ENCODE data around the gene NLK. TPM values are rescaled to one million over a fixed set of nuclear protein-coding genes. Genes with fewer than 3 reads are reported as not detected.

Gene NLK
- total RNA-seq, 2 experiments from 2014 or later: 12.8 to 14.4 TPM

DNA sequence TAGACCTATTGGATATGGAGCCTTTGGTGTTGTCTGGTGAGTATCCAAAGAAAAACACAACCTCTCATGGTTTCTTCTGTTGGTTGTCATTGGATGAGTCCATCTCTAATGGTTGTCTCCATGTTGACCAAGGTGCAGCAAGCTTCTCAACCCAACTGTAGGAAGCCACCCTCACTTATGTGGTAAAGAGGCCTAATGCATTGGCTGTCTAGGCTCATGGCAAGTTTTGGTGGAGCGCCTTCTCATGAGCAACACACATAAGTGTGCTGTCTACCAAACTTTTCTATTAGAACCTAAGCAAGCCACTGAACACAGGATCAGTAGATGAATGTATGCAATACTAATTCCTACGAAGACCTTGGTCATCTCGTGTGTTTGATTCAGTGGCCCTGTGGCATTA lies 819 bp downstream of the NLK start:
- H3K27me3 Mint-ChIP-seq: peaks cover 2% of the 10 kb centered on the region
- H3K27ac Mint-ChIP-seq: no peak overlapping the region
- no peak for DNase-seq
- H3K9me3 Mint-ChIP-seq: no peaks in the 10 kb centered on the region
- POLR2A ChIA-PET: interaction anchor here (0.6 to 1.3 kb wide), 2 partner anchors 32 to 587 kb away, joined by 3 to 6 read pairs; no protein-coding TSS in a partner anchor
- ATAC-seq (ENCODE audit: low read depth): no peak
- H3K36me3 Mint-ChIP-seq: peaks cover 11% of the 10 kb centered on the region
- peaks cover 63% of the 10 kb centered on the region for H3K4me1 Mint-ChIP-seq
- H3K4me3 Mint-ChIP-seq: peak overlapping the region; percentile 89

GRCh38 chr17:28043741-28044140 lies 1.3 kb downstream of the NLK start:
- peaks cover 63% of the 10 kb centered on the region for H3K4me1 Mint-ChIP-seq
- no peaks in the 10 kb centered on the region for H3K9me3 Mint-ChIP-seq
- ATAC-seq (ENCODE audit: low read depth): no peak
- H3K4me3 Mint-ChIP-seq: peak overlapping the region; percentile 89
- POLR2A ChIA-PET: no interaction called here
- no peak overlapping the region for H3K27ac Mint-ChIP-seq
- peaks cover 11% of the 10 kb centered on the region for H3K36me3 Mint-ChIP-seq
- peaks cover 2% of the 10 kb centered on the region for H3K27me3 Mint-ChIP-seq
- no peak for DNase-seq

GRCh38 chr17:28045304-28045703 lies 2.8 kb downstream of the NLK start:
- ATAC-seq (ENCODE audit: low read depth): no peak
- Mint-ChIP-seq H3K9me3 (no peaks in the 10 kb centered on the region), H3K27me3 (no peaks in the 10 kb centered on the region), H3K4me1 (peaks cover 61% of the 10 kb centered on the region), H3K36me3 (peaks cover 20% of the 10 kb centered on the region), H3K27ac (no peak overlapping the region), H3K4me3 (no peak overlapping the region)
- POLR2A ChIA-PET: no interaction called here
- DNase-seq: no peak

DNA sequence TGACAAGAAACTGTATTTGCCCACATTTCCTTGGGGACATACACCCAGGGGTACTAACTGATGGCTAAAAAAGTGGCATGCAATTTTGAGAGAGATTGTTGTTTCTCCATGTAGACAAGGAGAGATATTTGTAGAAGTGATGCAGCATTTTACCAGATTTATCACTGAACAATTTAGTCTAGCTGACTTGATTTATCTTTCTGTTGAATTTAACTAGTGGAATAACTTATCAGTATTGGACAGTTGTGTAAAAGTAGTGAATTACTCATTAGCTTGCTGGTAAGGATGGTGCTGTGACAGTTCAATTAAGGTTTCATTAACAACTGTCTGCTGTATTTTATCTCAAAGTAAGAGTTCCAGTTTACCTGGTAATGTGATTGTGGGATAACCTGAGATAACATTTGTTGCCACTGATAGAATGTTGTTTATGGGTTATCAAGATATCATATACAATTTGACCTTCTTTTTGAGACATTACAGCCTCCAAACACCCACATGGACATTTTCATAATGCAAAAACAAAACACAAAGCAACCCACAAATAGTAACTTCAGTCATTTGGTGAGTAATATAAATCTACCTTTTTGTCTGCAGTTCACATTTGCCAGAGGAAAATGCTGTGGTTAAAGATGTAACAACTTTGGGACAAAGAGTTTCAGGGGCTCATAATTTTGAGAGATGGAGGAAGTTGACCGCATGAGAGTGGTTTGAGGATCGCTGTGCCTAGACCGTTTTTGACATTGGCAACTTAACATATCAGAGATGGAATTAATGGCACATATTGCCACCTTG lies 3.8 kb downstream of the NLK start:
- Mint-ChIP-seq H3K4me1 (peaks cover 54% of the 10 kb centered on the region), H3K27ac (no peak overlapping the region), H3K27me3 (no peaks in the 10 kb centered on the region), H3K36me3 (peaks cover 22% of the 10 kb centered on the region), H3K4me3 (peak overlapping the region; percentile 7), H3K9me3 (no peaks in the 10 kb centered on the region)
- no peak for ATAC-seq (ENCODE audit: low read depth)
- POLR2A ChIA-PET: no interaction called here
- no peak for DNase-seq

DNA sequence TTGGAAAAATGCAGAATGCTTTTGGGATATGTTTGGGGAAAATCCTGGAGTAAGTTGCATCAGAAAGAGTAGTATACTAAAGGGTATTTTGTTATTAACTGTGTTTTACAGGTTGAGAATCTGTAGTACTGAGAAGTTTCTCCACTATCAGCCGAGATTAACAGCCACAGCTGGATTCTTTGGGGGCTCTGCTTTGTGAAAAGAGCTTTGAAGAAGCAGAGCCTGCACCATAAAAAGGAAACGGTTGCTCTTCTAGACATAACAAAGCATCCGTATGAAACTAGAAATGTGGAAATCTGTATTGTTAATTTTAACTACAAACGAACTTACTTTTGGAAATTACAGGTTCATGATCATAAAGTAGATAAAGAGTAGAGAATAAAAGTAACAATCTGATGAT lies 5.3 kb downstream of the NLK start:
- Mint-ChIP-seq H3K9me3 (no peaks in the 10 kb centered on the region), H3K27me3 (no peaks in the 10 kb centered on the region), H3K4me1 (peaks cover 50% of the 10 kb centered on the region), H3K27ac (no peak overlapping the region), H3K36me3 (peaks cover 20% of the 10 kb centered on the region), H3K4me3 (no peak overlapping the region)
- POLR2A ChIA-PET: interaction anchor here (0.6 kb wide), 1 partner anchor 30 kb away, joined by 4 read pairs; no protein-coding TSS in a partner anchor
- ATAC-seq (ENCODE audit: low read depth): no peak
- no peak for DNase-seq

GRCh38 chr17:28049071-28049470 lies 6.6 kb downstream of the NLK start:
- H3K9me3 Mint-ChIP-seq: no peaks in the 10 kb centered on the region
- no peaks in the 10 kb centered on the region for H3K27me3 Mint-ChIP-seq
- no peak overlapping the region for H3K4me3 Mint-ChIP-seq
- H3K27ac Mint-ChIP-seq: no peak overlapping the region
- DNase-seq (no peak), ATAC-seq (ENCODE audit: low read depth) (no peak)
- peaks cover 42% of the 10 kb centered on the region for H3K4me1 Mint-ChIP-seq
- POLR2A ChIA-PET: no interaction called here
- H3K36me3 Mint-ChIP-seq: peaks cover 20% of the 10 kb centered on the region

- Mint-ChIP-seq H3K27ac (no peak overlapping the region), H3K4me3 (no peak overlapping the region), H3K36me3 (peaks cover 12% of the 10 kb centered on the region), H3K27me3 (no peaks in the 10 kb centered on the region), H3K9me3 (no peaks in the 10 kb centered on the region), H3K4me1 (peaks cover 12% of the 10 kb centered on the region)
- POLR2A ChIA-PET: no interaction called here
- DNase-seq (no peak), ATAC-seq (ENCODE audit: low read depth) (no peak)
Observed at GRCh38 chr17:28053044-28053670, 10.7 kb downstream of the NLK start.

GRCh38 chr17:28053725-28054124 lies 11.2 kb downstream of the NLK start:
- Mint-ChIP-seq H3K4me3 (no peak overlapping the region), H3K9me3 (no peaks in the 10 kb centered on the region), H3K36me3 (peaks cover 12% of the 10 kb centered on the region), H3K27ac (no peak overlapping the region), H3K4me1 (peaks cover 12% of the 10 kb centered on the region), H3K27me3 (no peaks in the 10 kb centered on the region)
- DNase-seq: no peak
- POLR2A ChIA-PET: no interaction called here
- ATAC-seq (ENCODE audit: low read depth): no peak

- Mint-ChIP-seq H3K36me3 (peaks cover 2% of the 10 kb centered on the region), H3K27ac (no peak overlapping the region), H3K4me3 (no peak overlapping the region), H3K27me3 (no peaks in the 10 kb centered on the region), H3K4me1 (peaks cover 8% of the 10 kb centered on the region), H3K9me3 (no peaks in the 10 kb centered on the region)
- POLR2A ChIA-PET: no interaction called here
- no peak for ATAC-seq (ENCODE audit: low read depth)
- no peak for DNase-seq
Observed at GRCh38 chr17:28055546-28056275, 13.2 kb downstream of the NLK start.

DNA sequence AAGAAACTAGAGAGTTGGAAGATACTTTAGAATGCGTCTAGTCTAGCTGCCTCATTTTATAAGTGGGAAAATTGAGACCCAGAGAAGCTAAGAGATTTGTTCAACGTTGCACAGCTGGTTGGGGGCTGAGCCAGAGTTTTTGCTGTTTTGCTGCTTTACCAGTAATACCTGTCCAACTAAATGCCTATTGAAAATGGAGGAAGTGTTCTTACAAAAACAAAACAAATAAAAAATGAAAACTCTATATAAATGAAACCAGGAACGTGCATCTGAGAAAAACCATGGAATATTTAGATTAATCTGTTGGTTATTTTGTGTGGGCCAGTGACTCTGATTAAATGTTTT lies 13.8 kb downstream of the NLK start:
- H3K4me1 Mint-ChIP-seq: peaks cover 8% of the 10 kb centered on the region
- POLR2A ChIA-PET: no interaction called here

DNA sequence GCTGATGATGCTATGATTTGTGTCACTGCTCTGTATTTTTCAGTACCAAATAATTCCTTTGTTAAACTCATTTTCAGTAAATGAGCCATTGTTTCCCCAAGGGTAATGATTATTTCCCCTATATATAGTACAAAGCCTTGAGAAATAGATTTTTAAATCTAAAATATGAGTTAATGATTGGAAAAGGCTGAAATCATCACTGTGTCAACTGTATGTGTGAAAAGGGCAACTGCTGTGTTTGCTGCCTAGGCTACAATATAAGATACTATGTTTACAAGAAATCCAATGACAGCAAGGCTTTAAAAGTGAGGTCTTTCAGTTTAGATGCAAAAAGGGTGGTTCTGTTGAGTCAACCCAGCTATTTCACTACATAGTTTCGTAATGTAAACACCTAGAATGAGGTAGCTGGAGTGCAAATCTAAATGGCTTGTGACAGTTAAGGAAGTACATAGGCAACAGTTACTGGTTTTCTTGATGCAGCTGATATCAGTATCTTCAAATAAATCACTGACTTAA lies 15.3 kb downstream of the NLK start:
- Mint-ChIP-seq H3K4me1 (peaks cover 6% of the 10 kb centered on the region), H3K9me3 (no peaks in the 10 kb centered on the region), H3K4me3 (no peak overlapping the region), H3K27ac (no peak overlapping the region), H3K27me3 (no peaks in the 10 kb centered on the region), H3K36me3 (peaks cover 4% of the 10 kb centered on the region)
- POLR2A ChIA-PET: no interaction called here
- ATAC-seq (ENCODE audit: low read depth) (no peak), DNase-seq (no peak)

More for the DNA sequence above, 13.8 kb downstream of the NLK start:
- H3K27ac Mint-ChIP-seq: no peak overlapping the region
- H3K36me3 Mint-ChIP-seq: peaks cover 2% of the 10 kb centered on the region
- no peak overlapping the region for H3K4me3 Mint-ChIP-seq
- H3K9me3 Mint-ChIP-seq: no peaks in the 10 kb centered on the region
- no peaks in the 10 kb centered on the region for H3K27me3 Mint-ChIP-seq
- DNase-seq (no peak), ATAC-seq (ENCODE audit: low read depth) (no peak)

GRCh38 chr17:28059675-28060074 lies 17.2 kb downstream of the NLK start:
- Mint-ChIP-seq H3K9me3 (no peaks in the 10 kb centered on the region), H3K36me3 (peaks cover 4% of the 10 kb centered on the region), H3K4me3 (no peak overlapping the region), H3K4me1 (peaks cover 5% of the 10 kb centered on the region), H3K27me3 (no peaks in the 10 kb centered on the region), H3K27ac (no peak overlapping the region)
- ATAC-seq (ENCODE audit: low read depth) (no peak), DNase-seq (no peak)
- POLR2A ChIA-PET: no interaction called here

- ATAC-seq (ENCODE audit: low read depth) (no peak), DNase-seq (no peak)
- Mint-ChIP-seq H3K9me3 (peaks cover 4% of the 10 kb centered on the region), H3K4me3 (no peak overlapping the region), H3K27ac (peak overlapping the region; percentile 0), H3K36me3 (peaks cover 18% of the 10 kb centered on the region), H3K27me3 (no peaks in the 10 kb centered on the region), H3K4me1 (peaks cover 14% of the 10 kb centered on the region)
- POLR2A ChIA-PET: no interaction called here
Observed at GRCh38 chr17:28065706-28066105, 23.2 kb downstream of the NLK start.

Measured in activated naive CD8-positive, alpha-beta T cell treated with anti-CD3 and anti-CD28 coated beads, Interleukin-2, amount 10 ng/mL, durations not matched to agents 7 days and 5 days (primary cell).